K562 treated with DMSO at 1 percent for 24 hours (cell line): Measurements from ENCODE around the gene RND2. TPM values are rescaled to one million over a fixed set of nuclear protein-coding genes. Genes with fewer than 3 reads are reported as not detected.

Experiments used
- total RNA-seq: library from RNA; unstranded; fragments of 300-600 nt; gene quantifications from 2 replicates; pipeline ENCODE4 v1.2.3, GENCODE V29; 2022; ENCODE audit warnings: low read depth; ENCODE audit not compliant: insufficient read depth

The RND2 gene, protein sequence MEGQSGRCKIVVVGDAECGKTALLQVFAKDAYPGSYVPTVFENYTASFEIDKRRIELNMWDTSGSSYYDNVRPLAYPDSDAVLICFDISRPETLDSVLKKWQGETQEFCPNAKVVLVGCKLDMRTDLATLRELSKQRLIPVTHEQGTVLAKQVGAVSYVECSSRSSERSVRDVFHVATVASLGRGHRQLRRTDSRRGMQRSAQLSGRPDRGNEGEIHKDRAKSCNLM
- 4.0 and 5.1 TPM in 2 replicates for total RNA-seq

DNA sequence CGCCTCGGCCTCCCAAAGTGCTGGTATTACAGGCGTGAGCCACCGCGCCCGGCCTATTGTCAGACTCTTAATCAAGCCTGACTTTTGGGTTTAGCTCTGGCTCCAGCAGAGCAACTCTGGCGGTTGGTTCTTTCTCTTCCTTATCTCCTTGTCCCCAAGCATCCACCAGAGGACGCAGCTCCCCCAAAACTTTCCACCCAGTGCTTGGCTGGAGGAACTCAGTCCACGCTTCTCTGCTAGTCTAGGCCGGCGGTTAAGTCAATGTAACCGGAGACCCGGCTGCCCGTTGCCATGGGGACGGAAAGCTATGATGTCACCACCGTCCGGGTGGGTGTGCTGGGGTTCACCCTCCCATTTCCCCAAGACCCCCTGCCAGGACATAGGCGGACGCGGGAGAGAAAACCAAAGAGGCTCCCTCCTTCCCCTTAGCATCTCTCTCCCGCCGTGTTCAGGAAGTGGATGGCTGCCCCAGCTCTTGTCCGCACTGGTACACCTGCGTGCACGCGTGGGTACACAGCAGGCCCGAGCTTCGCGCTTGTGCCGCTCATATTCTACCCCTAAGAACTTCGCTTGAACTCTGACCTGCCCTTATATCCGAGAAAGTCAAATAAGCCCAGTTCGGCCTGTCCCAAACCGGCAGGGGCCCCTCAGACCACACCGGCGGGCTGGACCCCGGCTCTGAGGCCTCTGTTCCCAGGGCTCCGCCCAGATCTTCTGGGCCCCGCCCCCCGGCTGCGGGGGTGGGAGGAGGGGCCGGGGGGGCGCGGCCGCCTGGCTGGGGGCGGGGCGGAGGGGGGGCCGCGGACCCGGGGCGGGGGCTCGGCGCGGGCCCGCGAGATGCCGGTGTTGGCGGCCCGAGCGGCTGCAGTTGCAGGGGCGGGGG lies at the start of gene RND2:
RND2 (plus strand) TSS at position 825 of the 883 bp plus-strand sequence. CDS start 117 bp downstream, outside the sequence.

DNA sequence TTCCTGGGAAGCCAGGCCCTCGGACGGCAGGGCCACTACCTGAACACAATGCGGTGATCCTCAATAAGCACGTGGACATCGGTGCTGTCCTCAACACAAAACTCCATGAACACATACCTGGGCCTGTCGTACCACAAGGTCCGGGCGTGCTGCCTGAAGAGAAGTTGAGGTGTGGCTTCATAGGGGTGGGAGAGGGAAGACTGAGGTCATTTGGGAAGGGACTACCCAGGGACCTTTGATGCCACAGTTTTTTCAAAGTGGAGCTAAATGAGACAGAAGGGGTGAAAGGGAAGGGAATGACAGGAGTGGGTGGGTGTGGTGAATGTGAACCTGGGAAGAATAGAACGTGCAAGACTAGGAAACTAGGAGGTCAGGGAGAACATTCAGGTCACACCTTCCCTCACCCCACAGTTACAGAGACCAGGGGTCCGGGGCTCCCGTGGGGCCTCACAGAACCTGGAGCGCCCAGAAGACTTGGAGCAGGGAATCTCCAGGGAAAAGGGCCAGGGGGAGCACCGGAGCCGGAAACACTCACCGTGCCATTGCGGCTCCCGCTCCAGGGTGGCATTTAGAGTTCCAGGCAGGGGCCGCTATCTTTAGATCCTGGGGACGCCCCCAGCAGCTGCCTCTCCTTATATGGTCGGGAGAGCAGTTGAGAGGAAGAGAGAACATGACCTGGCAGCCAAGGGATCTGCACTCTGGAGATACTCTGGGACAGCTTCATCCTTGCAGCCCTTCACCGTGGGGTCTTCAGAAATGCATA lies 45.3 kb upstream of the RND2 start, which contains the start of gene PTGES3L:
PTGES3L (minus strand) TSS at position 570 of the 763 bp plus-strand sequence; CDS start at position 543, 27 bp downstream.

DNA sequence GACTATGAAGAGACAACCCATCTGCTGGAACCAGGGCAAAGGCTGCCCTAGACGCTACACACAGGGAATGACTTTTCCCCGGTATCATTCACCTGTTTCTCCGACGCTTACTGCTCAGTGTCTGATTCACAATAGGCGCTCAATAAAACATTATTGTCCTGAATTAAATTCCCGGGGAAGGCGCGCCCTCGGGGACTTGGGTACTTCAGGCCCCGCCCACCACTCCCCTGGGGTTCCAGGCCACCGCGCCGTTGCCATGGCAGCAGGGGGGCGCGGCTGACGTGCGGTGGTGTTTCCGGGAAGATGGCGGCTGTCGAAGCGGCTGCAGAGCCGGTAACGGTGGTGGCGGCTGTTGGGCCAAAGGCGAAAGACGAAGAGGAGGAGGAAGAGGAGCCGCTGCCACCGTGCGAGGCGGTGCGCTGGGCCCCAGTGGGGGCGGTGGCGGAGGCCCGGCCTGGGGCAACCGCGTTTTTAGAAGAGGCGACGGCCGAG lies 44.7 kb upstream of the RND2 start, which contains the start of gene RUNDC1:
RUNDC1 (plus strand) TSS at position 292 of the 492 bp plus-strand sequence; CDS start at position 304, 12 bp downstream.

DNA sequence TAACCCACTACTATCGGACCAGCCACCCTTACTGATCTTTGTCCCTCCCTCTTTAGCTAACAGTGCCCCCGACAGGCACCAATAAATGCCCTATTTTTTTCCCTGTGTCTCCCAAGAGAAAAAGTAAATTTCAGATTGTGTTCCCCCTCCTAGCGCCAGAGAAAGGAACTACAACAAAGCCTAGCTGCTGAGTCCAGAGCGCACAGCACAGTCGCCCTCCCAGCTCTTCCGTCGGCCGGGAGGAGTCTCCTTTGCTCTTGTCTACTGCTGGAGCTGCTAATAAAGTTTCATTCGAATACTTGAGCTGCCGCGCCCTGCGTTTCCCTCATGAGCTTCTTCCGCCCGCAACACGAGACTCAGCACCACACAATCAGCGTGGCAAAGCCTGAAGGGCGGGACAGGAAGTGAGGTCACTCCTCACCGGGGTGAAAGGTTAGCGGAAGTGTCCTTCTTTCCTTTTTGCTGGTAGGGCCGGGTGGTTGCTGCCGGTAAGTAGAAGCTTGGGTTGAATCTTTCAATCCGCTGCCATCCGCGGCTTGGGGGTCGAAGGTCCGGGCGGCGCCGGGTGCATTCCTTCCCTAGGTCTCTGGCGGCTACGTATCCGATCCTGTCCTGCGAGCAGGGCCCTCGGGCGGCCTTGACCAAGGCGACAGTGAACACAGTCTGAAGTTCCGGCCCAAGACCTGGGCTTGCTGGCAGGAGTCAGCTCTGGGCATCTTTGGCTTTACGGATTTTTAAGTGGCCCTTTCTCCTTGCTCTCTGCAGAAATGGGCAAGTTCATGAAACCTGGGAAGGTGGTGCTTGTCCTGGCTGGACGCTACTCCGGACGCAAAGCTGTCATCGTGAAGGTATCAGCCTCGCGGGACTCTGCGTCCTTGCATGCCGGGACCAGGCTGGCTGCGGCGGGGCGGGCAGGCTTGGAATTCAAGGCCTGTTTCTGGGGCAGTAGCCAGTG lies 26.8 kb upstream of the RND2 start, which contains the start of gene RPL27:
RPL27 (plus strand) TSS at position 436 of the 955 bp plus-strand sequence; CDS start at position 768, 332 bp downstream.

DNA sequence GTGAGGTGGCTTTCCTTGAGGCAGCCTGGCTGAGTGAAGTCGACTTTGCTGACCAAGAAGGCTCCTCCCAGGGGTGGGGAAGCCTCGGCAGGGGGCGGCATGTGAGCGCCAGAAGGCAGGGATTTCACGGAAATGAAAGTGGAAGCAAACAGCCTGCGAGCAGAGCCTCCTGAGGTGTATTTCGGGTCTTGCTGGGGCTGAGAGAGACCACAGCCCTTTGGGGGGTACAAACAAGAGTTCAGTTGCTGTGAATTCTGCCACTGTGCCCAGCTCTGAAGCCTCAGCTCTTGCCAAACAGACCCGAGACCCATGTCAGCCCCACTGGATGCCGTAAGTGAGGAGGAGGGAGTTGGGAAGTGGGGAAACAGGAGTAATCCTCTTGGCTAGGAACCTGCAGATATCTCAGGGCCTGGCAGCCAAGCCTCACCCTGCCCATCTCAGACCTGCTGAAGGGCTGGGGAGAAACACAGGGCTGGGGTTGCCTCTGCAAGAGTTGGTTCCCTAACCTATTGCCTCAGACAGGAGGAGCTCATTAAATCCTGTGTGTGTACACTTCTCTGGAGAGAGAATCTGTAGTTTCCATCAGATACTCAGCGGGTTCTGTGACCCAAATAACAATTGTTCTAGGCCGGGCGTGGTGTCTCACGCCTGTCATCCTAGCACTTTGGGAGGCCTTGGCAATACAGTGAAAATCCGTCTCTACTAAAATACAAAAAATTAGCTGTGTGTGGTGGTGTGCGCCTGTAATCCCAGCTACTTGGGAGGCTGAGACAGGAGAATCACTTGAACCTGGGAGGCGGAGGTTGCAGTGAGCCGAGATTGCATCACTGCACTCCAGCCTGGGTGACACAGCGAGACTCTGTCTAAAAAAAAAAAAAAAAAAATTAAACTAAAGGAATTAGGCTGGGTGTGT lies 18.1 kb upstream of the RND2 start, which contains the start of gene IFI35:
IFI35 (plus strand) TSS at position 146 of the 913 bp plus-strand sequence; CDS start at position 310, 164 bp downstream.

DNA sequence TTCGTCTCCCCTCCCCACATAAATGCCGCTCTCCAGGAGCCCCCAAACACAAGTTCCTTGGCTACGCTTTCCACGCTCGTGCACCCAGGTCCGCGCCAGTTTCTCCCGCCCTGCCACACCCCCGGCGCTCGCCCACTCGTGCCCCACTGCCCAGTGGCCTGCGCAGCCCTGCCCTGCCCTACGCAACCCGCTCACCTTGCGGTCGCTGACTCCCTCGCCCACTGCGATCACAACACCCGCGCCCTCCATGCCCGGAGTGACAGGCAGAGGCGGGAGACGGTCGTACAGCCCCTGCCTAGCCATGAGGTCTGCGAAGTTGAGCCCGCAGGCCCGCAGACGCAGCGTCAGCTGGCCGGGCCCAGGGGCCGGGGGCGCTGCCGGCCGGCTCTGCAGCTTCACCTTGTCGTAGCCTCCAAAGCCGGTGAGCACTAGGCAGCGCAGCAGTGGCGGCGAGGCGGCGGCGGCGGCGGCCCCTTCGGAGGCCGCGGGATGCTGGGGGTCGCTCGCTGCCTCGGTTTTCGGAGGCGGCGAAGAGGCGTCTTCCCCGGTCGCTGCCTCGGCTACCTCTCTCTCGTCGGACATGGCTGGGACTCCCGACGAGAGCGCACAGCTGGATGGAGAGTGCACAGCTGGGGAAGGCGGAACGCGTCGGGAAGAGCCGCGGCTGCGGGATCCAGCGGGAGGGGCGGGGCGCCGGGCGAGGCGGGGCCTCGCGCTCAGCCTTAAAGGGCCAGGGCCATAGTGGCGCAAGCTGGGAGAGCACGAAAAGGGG lies 3.1 kb upstream of the RND2 start, which contains the start of gene VAT1:
VAT1 (minus strand) TSS at position 645 of the 772 bp plus-strand sequence; CDS start at position 582, 63 bp downstream.

Other genes with a start within 250 kb of the RND2 start
- gene WNK4, start 244.6 kb upstream of the RND2 start, total RNA-seq: 6.2 and 6.8 TPM in 2 replicates
- 66.2 and 80.9 TPM in 2 replicates for gene COA3, start 226.5 kb upstream of the RND2 start, total RNA-seq
- 0.37 and 0.80 TPM in 2 replicates for gene CNTD1, start 226.4 kb upstream of the RND2 start, total RNA-seq
- gene BECN1, start 200.9 kb upstream of the RND2 start, total RNA-seq: 39.2 and 41.3 TPM in 2 replicates
- gene PSME3, start 191.8 kb upstream of the RND2 start, total RNA-seq: 115 and 117 TPM in 2 replicates
- 2.2 and 2.9 TPM in 2 replicates for gene AOC2, start 180.7 kb upstream of the RND2 start, total RNA-seq
- 1.7 and 2.0 TPM in 2 replicates for gene AOC3, start 174.0 kb upstream of the RND2 start, total RNA-seq
- gene G6PC1, start 124.4 kb upstream of the RND2 start, total RNA-seq: not detected in 2 replicates
- gene AARSD1, start 60.8 kb upstream of the RND2 start, total RNA-seq: 23.9 and 24.7 TPM in 2 replicates
- 0.73 and 1.0 TPM in 2 replicates for gene PTGES3L, start 45.2 kb upstream of the RND2 start, total RNA-seq
- 17.0 and 19.9 TPM in 2 replicates for gene RUNDC1, start 44.7 kb upstream of the RND2 start, total RNA-seq
- 4,273 and 4,634 TPM in 2 replicates for gene RPL27, start 26.8 kb upstream of the RND2 start, total RNA-seq
- 75.5 and 79.6 TPM in 2 replicates for gene IFI35, start 18.4 kb upstream of the RND2 start, total RNA-seq
- 429 and 434 TPM in 2 replicates for gene VAT1, start 2.8 kb upstream of the RND2 start, total RNA-seq
- 52.4 and 56.6 TPM in 2 replicates for gene BRCA1, start 100.1 kb downstream of the RND2 start, total RNA-seq
- 51.0 and 56.7 TPM in 2 replicates for gene NBR1, start 146.0 kb downstream of the RND2 start, total RNA-seq
- gene TMEM106A, start 186.6 kb downstream of the RND2 start, total RNA-seq: 0.07 and 0.19 TPM in 2 replicates
- not detected in 2 replicates for gene CCDC200, start 203.4 kb downstream of the RND2 start, total RNA-seq
- gene RNU2-1, start 208.7 kb downstream of the RND2 start, total RNA-seq: not detected in 2 replicates